Posterior cingulate gyrus (tissue), 11 donors: ENCODE measurements around the gene PM20D1.
"Not testable (repeated sequence)": the region's sequence is repeated elsewhere in the genome, so short reads cannot be mapped to it uniquely, and the experiment has no call there.

ENCODE experiments used
- DNase-seq, 10 donors: peaks; one replicate each; pipeline versions ENCODE4 v3.0.0 to v3.0.0-alpha.2; 2020 to 2021; ENCODE audit warnings: mixed read lengths in 3 of 10
- intact Hi-C: fragments of 100-400 bp; cut with DNase I; formaldehyde crosslinking; loops from one replicate; pipeline ENCODE4 v1.15.1; 2023

The PM20D1 gene

DNA sequence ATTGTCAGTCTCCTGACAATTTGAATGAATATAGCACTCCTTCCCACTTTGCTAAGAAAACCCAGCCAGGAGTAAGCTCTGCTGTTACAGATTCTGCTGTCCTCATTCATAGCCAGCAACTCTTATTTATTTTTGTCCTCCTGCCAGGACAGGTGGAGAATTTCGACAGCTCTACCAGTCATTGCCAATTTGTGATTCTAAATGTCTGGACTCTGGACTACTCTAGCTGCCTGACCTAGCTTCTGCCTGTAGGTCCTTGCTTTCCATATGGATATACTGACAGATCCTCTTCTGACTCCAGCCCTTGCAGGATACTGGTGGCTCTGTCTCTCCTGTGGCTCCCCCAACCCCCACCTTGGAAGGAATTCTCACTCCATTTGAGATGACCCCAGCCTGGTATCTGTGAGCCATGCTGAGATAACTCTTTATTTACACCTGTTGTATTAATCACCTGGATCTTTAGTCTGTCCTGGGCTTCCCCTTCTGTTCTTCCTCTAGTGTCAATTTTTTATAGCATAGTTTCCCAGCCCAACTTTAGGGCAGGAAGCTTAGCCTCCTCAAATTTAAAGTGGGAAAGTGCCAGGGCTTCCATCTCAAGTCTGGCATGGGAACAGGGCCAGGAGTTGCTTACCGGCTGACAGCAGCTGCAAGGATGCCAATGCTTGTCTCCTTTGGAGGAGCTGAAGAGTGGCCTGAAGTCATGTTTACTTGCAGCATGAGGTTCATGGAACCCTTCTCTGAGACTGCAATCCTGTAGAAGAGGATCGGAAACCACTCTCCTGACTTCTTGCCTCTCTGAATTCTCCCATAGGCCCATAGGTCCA is 6.7 kb downstream of the PM20D1 start:
- intact Hi-C loops = loop anchor here (5.0 kb wide), 1 partner anchor 51 kb away; no protein-coding TSS in a partner anchor
- no peak for DNase-seq

- intact Hi-C loops = loop anchor here (5.0 kb wide), 1 partner anchor 50 kb away; no protein-coding TSS in a partner anchor
- no peak for DNase-seq
Measured at GRCh38 chr1:205842229-205842628, 7.7 kb downstream of the PM20D1 start.

GRCh38 chr1:205840146-205840923 is 9.6 kb downstream of the PM20D1 start:
- intact Hi-C loops = loop anchor here (5.0 kb wide), 1 partner anchor 48 kb away; no protein-coding TSS in a partner anchor
- no peak for DNase-seq

- peak in 4 of 10 donors; percentile 16 to 82 (median 65) for DNase-seq
- intact Hi-C loops = no loop called here
Measured at GRCh38 chr1:205837382-205837970, 12.5 kb downstream of the PM20D1 start.

DNA sequence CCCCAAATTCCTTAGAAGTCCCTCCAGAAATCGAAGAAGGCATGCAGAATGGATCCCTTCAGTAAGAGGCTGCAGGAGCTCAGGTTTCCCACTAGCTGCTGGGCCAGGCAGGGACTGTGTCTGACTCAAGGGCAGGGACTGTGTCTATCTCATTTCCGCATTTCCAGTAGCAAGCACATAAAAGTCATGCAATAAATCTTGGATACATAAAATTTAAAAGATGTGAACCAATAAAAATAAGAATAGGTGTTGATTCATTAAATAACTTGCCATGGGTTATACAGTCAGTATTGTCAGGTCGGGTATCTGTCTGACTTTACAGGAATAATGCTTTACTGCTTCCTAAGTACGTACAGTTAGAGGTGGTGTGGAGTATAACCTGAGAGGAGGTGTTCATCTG is 15.2 kb downstream of the PM20D1 start:
- no peak for DNase-seq
- intact Hi-C loops = no loop called here

DNA sequence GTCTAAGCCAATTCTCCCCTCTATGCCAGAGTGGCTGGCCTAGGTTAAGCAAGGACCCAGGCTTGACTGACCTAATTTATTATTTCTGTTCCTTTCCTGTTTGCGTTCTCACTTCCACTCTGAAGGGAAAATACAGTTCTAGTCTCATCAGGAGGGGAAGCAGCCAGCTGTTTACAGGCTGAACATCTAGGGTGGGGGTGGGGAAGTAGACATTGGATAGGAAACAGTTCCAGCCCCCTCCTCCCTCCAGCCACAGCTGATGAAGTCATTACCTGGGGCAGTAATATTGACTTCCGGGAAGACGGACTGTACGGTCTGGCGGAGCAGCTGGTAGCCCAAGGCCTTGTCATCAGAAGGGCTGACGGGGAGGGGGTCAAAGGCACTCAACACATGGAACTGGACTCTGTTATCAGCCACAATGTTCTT is 17.6 kb downstream of the PM20D1 start:
- intact Hi-C loops = no loop called here
- no peak for DNase-seq

- intact Hi-C loops = no loop called here
- no peak for DNase-seq
Measured at GRCh38 chr1:205827623-205828022, 22.3 kb downstream of the PM20D1 start.

GRCh38 chr1:205826995-205827394 is 22.9 kb downstream of the PM20D1 start:
- DNase-seq = no peak
- intact Hi-C loops = no loop called here

GRCh38 chr1:205826016-205826806 is 23.7 kb downstream of the PM20D1 start:
- DNase-seq = no peak
- intact Hi-C loops = no loop called here

DNA sequence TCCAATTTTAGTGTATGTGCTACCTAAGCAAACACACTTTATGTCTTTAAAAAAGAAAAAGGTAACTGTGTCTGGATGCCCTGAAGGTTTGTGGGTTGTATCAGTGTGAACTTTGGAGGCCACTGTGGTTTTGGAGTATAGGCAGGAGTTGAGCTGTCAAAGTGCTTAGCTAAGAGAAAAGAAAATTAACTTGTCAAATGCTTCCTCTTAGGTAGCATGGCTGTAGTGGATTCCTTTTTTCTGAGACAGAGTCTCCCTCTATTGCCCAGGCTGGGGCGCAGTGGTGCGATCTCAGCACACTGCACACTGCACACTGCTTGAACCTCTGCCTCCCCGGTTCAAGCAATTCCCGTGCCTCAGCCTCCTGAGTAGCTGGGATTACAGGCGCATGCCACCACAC is 25.8 kb downstream of the PM20D1 start:
- intact Hi-C loops = no loop called here
- no peak for DNase-seq

DNA sequence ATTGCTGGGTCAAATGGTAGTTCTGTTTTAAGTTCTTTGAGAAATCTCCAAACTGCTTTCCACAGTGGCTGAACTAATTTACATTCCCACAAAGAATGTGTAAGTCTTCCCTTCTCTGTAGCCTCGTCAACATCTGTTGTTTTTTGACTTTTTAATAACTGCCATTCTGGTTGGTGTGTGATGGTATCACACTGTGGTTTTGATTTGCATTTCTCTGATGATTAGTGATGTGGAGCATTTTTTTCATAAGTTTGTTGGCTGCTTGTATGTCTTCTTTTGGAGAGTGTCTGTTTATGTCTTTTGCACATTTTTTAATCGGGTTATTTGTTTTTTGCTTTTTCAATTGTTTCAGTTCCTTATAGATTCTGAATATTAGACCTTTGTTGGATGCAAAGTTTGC is 26.7 kb downstream of the PM20D1 start:
- intact Hi-C loops, DNase-seq: not testable (repeated sequence)

DNA sequence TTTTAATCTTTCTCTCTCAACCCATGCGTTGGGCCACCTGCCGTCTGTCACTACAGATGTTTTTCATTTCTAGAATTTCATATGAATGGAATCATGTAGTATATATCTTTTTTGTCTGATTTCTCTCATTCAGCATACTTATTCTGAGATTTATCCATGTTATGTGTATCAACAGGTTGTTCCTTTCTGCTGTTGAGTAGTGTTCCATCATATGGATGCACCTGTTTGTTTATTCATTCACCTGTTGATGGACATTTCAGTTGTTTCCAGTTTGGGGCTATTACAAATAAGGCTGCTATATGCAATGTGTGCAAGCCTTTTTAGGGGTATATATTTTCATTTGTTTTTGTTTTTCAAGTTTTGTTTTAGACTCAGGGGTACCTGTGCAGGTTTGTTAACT is 27.5 kb downstream of the PM20D1 start:
- intact Hi-C loops = no loop called here

DNA sequence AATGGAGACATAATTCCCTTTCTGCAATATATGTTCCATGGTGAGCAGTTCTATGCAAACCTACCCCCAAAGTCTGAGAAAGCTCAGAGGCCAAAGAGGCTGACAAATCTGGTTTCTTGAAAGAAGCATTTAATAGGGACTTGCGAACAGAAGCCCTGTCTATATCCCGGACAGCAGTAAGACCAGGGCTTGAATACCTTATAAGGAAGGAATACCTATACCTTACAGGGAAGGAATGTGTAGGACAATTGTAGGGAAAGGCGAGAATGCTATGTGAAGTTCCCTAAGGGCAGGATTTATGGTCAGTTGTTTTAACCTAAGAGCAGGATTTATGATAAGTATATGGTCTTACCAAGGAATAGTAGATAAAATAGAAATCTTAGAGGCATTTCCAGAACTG is 31.9 kb downstream of the PM20D1 start:
- intact Hi-C loops = no loop called here
- no peak for DNase-seq

More for the DNA sequence above, 27.5 kb downstream of the PM20D1 start:
- no peak for DNase-seq

DNA sequence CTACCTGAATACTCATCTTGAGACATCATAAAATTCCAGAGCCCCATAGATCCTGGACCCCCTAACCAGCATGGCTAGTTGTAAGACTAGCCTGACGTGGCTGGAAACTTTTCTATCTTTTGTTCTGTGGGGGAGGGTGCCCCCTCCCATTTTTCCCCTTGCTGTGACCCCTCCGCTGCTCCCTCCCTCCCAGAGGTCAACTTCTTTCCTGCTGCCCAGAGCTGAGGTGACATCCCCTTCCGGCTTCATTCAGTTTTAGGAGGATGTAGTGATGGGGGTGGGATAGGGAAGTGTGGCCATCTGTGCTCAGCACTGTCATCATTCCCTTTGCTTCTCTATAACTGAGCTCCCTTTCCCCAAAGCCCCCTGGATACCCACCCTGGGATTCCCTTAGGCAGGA is 32.6 kb downstream of the PM20D1 start:
- intact Hi-C loops = no loop called here

DNA sequence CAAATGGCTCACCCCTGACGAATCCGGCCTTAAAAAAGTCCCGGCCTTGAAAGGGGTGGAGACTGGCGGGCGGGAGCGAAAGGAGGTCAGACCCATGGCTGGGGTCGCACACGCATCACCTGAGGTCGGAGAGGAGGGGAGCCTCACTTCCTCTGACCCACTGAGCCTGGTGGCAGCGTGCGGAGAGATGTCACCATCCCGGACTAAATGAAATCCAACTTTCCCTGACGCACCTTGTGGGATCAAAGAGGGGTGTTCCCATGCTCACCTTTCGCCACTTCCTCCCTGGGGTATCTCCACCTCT is 36.2 kb downstream of the PM20D1 start:
- DNase-seq = peak in 2 of 10 donors; percentile 75 to 90
- intact Hi-C loops = no loop called here

More for the DNA sequence above, 32.6 kb downstream of the PM20D1 start:
- no peak for DNase-seq

DNA sequence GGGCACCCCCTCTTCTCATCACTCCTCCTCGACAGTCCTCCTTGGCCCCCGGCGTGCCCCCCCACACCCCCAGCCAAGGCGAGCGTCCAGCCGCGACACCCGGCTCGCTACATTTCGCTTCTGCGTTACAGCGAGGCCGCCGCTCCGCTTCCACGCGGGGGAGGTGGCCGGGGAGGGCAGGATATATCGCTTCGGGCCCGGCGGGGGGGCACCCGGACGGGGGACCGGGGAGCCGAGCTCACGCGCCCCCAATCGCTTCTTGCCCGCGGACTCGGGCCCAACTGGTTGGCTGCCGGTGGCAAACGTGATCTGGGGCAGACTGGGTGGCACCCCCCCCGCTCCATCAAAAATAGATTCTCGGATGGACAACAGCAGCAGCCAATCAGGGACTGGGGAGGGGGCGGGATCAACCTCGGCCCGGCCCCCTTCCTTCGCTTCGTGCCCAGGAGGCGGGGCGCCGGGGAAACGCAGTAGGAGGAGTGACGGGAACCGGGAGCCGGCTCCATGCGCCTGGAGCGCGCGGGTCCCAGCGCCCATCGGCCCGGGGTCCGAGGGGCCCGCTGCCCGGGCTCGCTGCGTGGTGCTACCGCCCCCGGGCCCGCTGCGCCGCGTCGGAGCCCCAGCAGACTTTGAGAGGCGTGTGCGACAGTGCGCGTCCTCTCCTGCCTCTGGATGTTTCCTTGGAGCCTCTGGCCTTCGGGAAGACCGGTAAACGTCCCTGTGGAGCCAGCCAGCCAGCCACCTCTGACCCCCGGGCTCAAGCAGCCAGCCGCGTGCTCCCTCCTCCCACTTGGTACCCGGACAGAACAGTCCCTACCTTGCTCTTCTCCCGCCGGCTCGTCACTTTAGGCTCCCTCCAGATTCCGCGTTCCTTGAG is 36.8 kb downstream of the PM20D1 start, which contains the start of gene SLC41A1:
SLC41A1 (minus strand) TSS at position 321 of the 877 bp plus-strand sequence. CDS start 2,757 bp downstream, outside the sequence.
- DNase-seq = peak; percentile 93 to 99 (median 96)
- intact Hi-C loops = no loop called here

DNA sequence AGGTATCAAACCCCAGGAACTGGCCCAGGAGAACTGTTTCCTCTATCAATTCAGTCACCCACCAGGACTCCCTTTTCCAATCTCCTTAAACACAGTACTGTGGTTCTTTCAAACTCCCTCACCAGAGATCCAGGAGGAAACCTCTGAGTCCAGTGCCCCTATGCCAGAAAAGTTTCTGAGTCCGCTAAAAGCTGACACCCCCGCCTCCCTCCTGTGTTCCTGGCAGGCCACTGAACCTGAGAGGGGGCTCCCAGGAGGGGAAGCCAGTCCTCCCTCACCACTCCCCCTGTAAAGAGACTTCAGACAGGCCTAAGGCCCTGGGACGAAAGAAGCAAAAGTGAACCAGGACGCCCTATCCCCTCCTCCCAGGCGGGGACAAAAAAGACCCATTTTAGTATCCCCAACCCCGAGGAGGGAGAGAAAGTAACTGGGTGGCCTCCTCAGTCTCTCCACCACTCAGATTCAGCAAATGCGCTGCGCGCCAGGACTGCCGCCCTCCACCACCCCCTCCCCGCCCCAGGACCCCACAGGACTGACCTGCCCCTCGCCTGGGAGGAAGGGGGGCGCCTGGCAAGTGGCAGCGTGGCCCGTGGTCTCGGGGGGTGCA is 37.6 kb downstream of the PM20D1 start:
- intact Hi-C loops = no loop called here
- DNase-seq = peak in 2 of 10 donors; percentile 23 to 87

GRCh38 chr1:205811660-205812059 is 38.3 kb downstream of the PM20D1 start:
- peak in 7 of 10 donors; percentile 34 to 92 (median 48) for DNase-seq
- intact Hi-C loops = no loop called here
